Measurements from ENCODE around the gene RAB11FIP5.

- TF ChIP-seq ZNF274 (IDR thresholded peaks at IDR 0.05; ENCODE audit: insufficient read depth, insufficient read length) (no peak), EZH2 (IDR thresholded peaks at IDR 0.05; ENCODE audit: borderline replicate concordance, control insufficient read depth, low read depth, low read length) (no peak), PML (IDR thresholded peaks at IDR 0.05; ENCODE audit: low read length) (no peak), NR2C1 (IDR thresholded peaks at IDR 0.05) (no peak), CBFB (IDR thresholded peaks at IDR 0.05; ENCODE audit: low read depth) (no peak)
- TF ChIP-seq, protein P1, sequence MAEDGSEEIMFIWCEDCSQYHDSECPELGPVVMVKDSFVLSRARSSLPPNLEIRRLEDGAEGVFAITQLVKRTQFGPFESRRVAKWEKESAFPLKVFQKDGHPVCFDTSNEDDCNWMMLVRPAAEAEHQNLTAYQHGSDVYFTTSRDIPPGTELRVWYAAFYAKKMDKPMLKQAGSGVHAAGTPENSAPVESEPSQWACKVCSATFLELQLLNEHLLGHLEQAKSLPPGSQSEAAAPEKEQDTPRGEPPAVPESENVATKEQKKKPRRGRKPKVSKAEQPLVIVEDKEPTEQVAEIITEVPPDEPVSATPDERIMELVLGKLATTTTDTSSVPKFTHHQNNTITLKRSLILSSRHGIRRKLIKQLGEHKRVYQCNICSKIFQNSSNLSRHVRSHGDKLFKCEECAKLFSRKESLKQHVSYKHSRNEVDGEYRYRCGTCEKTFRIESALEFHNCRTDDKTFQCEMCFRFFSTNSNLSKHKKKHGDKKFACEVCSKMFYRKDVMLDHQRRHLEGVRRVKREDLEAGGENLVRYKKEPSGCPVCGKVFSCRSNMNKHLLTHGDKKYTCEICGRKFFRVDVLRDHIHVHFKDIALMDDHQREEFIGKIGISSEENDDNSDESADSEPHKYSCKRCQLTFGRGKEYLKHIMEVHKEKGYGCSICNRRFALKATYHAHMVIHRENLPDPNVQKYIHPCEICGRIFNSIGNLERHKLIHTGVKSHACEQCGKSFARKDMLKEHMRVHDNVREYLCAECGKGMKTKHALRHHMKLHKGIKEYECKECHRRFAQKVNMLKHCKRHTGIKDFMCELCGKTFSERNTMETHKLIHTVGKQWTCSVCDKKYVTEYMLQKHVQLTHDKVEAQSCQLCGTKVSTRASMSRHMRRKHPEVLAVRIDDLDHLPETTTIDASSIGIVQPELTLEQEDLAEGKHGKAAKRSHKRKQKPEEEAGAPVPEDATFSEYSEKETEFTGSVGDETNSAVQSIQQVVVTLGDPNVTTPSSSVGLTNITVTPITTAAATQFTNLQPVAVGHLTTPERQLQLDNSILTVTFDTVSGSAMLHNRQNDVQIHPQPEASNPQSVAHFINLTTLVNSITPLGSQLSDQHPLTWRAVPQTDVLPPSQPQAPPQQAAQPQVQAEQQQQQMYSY (CRISPR knock-in tag; IDR thresholded peaks at IDR 0.05), result no peak
- TF ChIP-seq, protein P2, sequence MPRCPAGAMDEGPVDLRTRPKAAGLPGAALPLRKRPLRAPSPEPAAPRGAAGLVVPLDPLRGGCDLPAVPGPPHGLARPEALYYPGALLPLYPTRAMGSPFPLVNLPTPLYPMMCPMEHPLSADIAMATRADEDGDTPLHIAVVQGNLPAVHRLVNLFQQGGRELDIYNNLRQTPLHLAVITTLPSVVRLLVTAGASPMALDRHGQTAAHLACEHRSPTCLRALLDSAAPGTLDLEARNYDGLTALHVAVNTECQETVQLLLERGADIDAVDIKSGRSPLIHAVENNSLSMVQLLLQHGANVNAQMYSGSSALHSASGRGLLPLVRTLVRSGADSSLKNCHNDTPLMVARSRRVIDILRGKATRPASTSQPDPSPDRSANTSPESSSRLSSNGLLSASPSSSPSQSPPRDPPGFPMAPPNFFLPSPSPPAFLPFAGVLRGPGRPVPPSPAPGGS (IDR thresholded peaks at IDR 0.05; ENCODE audit: borderline replicate concordance, insufficient read depth, low read depth, low read length, poor library complexity, severe bottlenecking), result no peak
- TF ChIP-seq, protein P3, sequence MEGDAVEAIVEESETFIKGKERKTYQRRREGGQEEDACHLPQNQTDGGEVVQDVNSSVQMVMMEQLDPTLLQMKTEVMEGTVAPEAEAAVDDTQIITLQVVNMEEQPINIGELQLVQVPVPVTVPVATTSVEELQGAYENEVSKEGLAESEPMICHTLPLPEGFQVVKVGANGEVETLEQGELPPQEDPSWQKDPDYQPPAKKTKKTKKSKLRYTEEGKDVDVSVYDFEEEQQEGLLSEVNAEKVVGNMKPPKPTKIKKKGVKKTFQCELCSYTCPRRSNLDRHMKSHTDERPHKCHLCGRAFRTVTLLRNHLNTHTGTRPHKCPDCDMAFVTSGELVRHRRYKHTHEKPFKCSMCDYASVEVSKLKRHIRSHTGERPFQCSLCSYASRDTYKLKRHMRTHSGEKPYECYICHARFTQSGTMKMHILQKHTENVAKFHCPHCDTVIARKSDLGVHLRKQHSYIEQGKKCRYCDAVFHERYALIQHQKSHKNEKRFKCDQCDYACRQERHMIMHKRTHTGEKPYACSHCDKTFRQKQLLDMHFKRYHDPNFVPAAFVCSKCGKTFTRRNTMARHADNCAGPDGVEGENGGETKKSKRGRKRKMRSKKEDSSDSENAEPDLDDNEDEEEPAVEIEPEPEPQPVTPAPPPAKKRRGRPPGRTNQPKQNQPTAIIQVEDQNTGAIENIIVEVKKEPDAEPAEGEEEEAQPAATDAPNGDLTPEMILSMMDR (IDR thresholded peaks at IDR 0.05 in 2 of 3, conservative IDR thresholded peaks at IDR 0.05 in 1 of 3; ENCODE audit: control insufficient read depth in 2 of 3, extremely low read depth in 1 of 3, insufficient read depth in 1 of 3, low read depth in 3 of 3, low read length in 3 of 3), result no peak
Observed at GRCh38 chr2:73043929-73044832, 68.6 kb downstream of the RAB11FIP5 start.
